Right ventricle myocardium inferior (tissue), 1 donor: ENCODE results near the gene PCED1A. TPM values are rescaled to one million over a fixed set of nuclear protein-coding genes. Genes with fewer than 3 reads are reported as not detected.
"Not testable (repeated sequence)": the region's sequence is repeated elsewhere in the genome, so short reads cannot be mapped to it uniquely, and the experiment has no call there.

Experiments
- ATAC-seq: fragments of 200-7000 bp; cut with Tn5 transposase; one replicate; pipeline ENCODE4 v1.9.1; 2020; ENCODE audit warnings: mild to moderate bottlenecking, moderate library complexity
- DNase-seq: peaks from one replicate; pipeline ENCODE4 v3.0.0; 2021; ENCODE audit errors: missing footprints
- intact Hi-C: fragments of 100-400 bp; cut with DNase I; formaldehyde crosslinking; loops from one replicate; pipeline ENCODE4 v1.11.0; 2022
- total RNA-seq: library from RNA; stranded (reverse); fragmentation: NEBNext Ultra II Directional; extraction: Animal tissue kit (Norgen Biotek cat#: 25700); gene quantifications from one replicate; pipeline ENCODE4 v1.2.1, GENCODE V29; 2021
- donor health status: DM: no; HTN: yes; CAD: no; lungs with severe emphysema.

The PCED1A gene
- total RNA-seq, 1 donor from 2014 or later: 10.7 TPM

- DNase-seq: peak; percentile 31
- ATAC-seq: no peak
- intact Hi-C loops: no loop called here
Observed at GRCh38 chr20:2836035-2836434, 4.4 kb downstream of the PCED1A start.

GRCh38 chr20:2835331-2835796 is 5.1 kb downstream of the PCED1A start:
- ATAC-seq (no peak), DNase-seq (no peak)
- intact Hi-C loops: no loop called here

- ATAC-seq (no peak), DNase-seq (no peak)
- intact Hi-C loops: no loop called here
Observed at GRCh38 chr20:2834401-2835110, 5.9 kb downstream of the PCED1A start.

GRCh38 chr20:2833761-2834160 is 6.7 kb downstream of the PCED1A start:
- DNase-seq (no peak), ATAC-seq (no peak)
- intact Hi-C loops: no loop called here

GRCh38 chr20:2831206-2831605 is 9.2 kb downstream of the PCED1A start:
- DNase-seq, ATAC-seq, intact Hi-C loops: not testable (repeated sequence)

GRCh38 chr20:2829376-2829775 is 11.1 kb downstream of the PCED1A start:
- no peak for ATAC-seq
- intact Hi-C loops: no loop called here
- no peak for DNase-seq

- DNase-seq (no peak), ATAC-seq (no peak)
- intact Hi-C loops: no loop called here
Observed at GRCh38 chr20:2826655-2827054, 13.8 kb downstream of the PCED1A start.

- no peak for ATAC-seq
Observed at GRCh38 chr20:2825761-2826160, 14.7 kb downstream of the PCED1A start.

GRCh38 chr20:2822073-2822472 is 18.4 kb downstream of the PCED1A start:
- DNase-seq (peak; percentile 45), ATAC-seq (no peak)
- intact Hi-C loops: no loop called here

More at GRCh38 chr20:2825761-2826160, 14.7 kb downstream of the PCED1A start:
- no peak for DNase-seq
- intact Hi-C loops: no loop called here

- intact Hi-C loops: no loop called here
- peak; percentile 38 for ATAC-seq
- DNase-seq: peak; percentile 71
Observed at GRCh38 chr20:2820896-2821869, 19.3 kb downstream of the PCED1A start.

GRCh38 chr20:2820084-2820895 is 20.2 kb downstream of the PCED1A start:
- intact Hi-C loops: no loop called here
- DNase-seq (peak; percentile 48), ATAC-seq (peak; percentile 39)

- peak; percentile 62 for ATAC-seq
- peak; percentile 70 for DNase-seq
- intact Hi-C loops: no loop called here
Observed at GRCh38 chr20:2817891-2818595, 22.4 kb downstream of the PCED1A start.

GRCh38 chr20:2817341-2817726 is 23.1 kb downstream of the PCED1A start:
- intact Hi-C loops: no loop called here
- ATAC-seq: no peak
- DNase-seq: no peak

GRCh38 chr20:2816583-2817340 is 23.7 kb downstream of the PCED1A start:
- peak; percentile 69 for DNase-seq
- no peak for ATAC-seq
- intact Hi-C loops: no loop called here

GRCh38 chr20:2816030-2816582 is 24.3 kb downstream of the PCED1A start, which contains the start of gene TMEM239:
Gene TMEM239, plus strand, starts transcription at chr20:2816364. Its CDS starts 191 bp downstream, at chr20:2816555.
- DNase-seq (peak; percentile 57), ATAC-seq (no peak)
- intact Hi-C loops: no loop called here

GRCh38 chr20:2815242-2815900 is 25.1 kb downstream of the PCED1A start:
- ATAC-seq (no peak), DNase-seq (peak; percentile 17)
- intact Hi-C loops: no loop called here

GRCh38 chr20:2814587-2815051 is 25.8 kb downstream of the PCED1A start, which contains the start of gene C20orf141:
Gene C20orf141, plus strand, starts transcription at chr20:2814987. Its CDS starts 198 bp downstream, at chr20:2815185.
- ATAC-seq (peak; percentile 37), DNase-seq (peak; percentile 52)
- intact Hi-C loops: no loop called here
